ENCODE data around the gene EXOC3. TPM values are rescaled to one million over a fixed set of nuclear protein-coding genes. Genes with fewer than 3 reads are reported as not detected.

EXOC3 gene
- total RNA-seq, 1 experiment from 2014 or later = 55.0 TPM

GRCh38 chr5:429453-430188 lies 13.4 kb upstream of the EXOC3 start:
- DNase-seq (ENCODE audit: low read depth, low spot score) (no peak), ATAC-seq (no peak)
- POLR2A ChIA-PET = no interaction called here
- Histone ChIP-seq H3K36me3 (ENCODE audit: control insufficient read depth, insufficient read depth, low read length) (no peaks in the 10 kb centered on the region), H3K4me3 (ENCODE audit: low read depth in 2 of 2, low read length in 2 of 2) (no peak overlapping the region), H3K9me3 (ENCODE audit: control insufficient read depth, insufficient read depth, low read depth, low read length) (no peaks in the 10 kb centered on the region), H3K27me3 (ENCODE audit: control insufficient read depth, insufficient read depth, low read length) (no peaks in the 10 kb centered on the region), H3K27ac (ENCODE audit: low read length) (no peak overlapping the region), H3K4me1 (ENCODE audit: control insufficient read depth, insufficient read depth, low read length) (no peaks in the 10 kb centered on the region)
- intact Hi-C loops (cut with micrococcal nuclease; ENCODE audit: unreplicated experiment) = loop anchor here (5.0 kb wide), 1 partner anchor 112 kb away; no protein-coding TSS in a partner anchor
- in situ Hi-C loops (cut with HindIII; ENCODE audit: low pct_unique_long_range_greater_than_20kb, low sequenced_read_pairs) = no loop called here
- CTCF ChIA-PET = no interaction called here
- TF ChIP-seq CTCF (IDR thresholded peaks at IDR 0.05) = no peak
- TF ChIP-seq SIN3A (IDR thresholded peaks at IDR 0.05; ENCODE audit: borderline replicate concordance, insufficient read depth, low read depth, low read length) = no peak
- TF ChIP-seq POLR2AphosphoS5 (IDR thresholded peaks at IDR 0.05; ENCODE audit: low read depth, low read length) = no peak
- TF ChIP-seq TCF7L2 (IDR thresholded peaks at IDR 0.05; ENCODE audit: low read depth, low read length) = no peak
- TF ChIP-seq REST (IDR thresholded peaks at IDR 0.05; ENCODE audit: insufficient read depth in 1 of 2, low read depth in 2 of 2, low read length in 1 of 2) = no peak
- BruUV-seq (replicated peaks) = no TSS peak

GRCh38 chr5:430214-430925 lies 12.6 kb upstream of the EXOC3 start:
- no peaks in the 10 kb centered on the region for H3K9me3 ChIP-seq (ENCODE audit: control insufficient read depth, insufficient read depth, low read depth, low read length)
- DNase-seq (ENCODE audit: low read depth, low spot score) (no peak), ATAC-seq (no peak)
- no peaks in the 10 kb centered on the region for H3K4me1 ChIP-seq (ENCODE audit: control insufficient read depth, insufficient read depth, low read length)
- CTCF ChIA-PET = interaction anchor here (1.1 kb wide), 1 partner anchor 113 kb away, joined by 12 read pairs; no protein-coding TSS in a partner anchor
- intact Hi-C loops (cut with micrococcal nuclease; ENCODE audit: unreplicated experiment) (loop anchor here (5.0 kb wide), 1 partner anchor 113 kb away; no protein-coding TSS in a partner anchor), in situ Hi-C loops (cut with HindIII; ENCODE audit: low pct_unique_long_range_greater_than_20kb, low sequenced_read_pairs) (no loop called here)
- POLR2A ChIA-PET = interaction anchor here (0.6 kb wide), 1 partner anchor 82 kb away, joined by 11 read pairs; no protein-coding TSS in a partner anchor
- no peaks in the 10 kb centered on the region for H3K27me3 ChIP-seq (ENCODE audit: control insufficient read depth, insufficient read depth, low read length)
- H3K4me3 ChIP-seq (ENCODE audit: low read depth in 2 of 2, low read length in 2 of 2) = no peak overlapping the region
- H3K36me3 ChIP-seq (ENCODE audit: control insufficient read depth, insufficient read depth, low read length) = no peaks in the 10 kb centered on the region
- TF ChIP-seq CTCF (IDR thresholded peaks at IDR 0.05) = no peak
- no peak for TF ChIP-seq SIN3A (IDR thresholded peaks at IDR 0.05; ENCODE audit: borderline replicate concordance, insufficient read depth, low read depth, low read length)
- TF ChIP-seq POLR2AphosphoS5 (IDR thresholded peaks at IDR 0.05; ENCODE audit: low read depth, low read length) = no peak
- TF ChIP-seq TCF7L2 (IDR thresholded peaks at IDR 0.05; ENCODE audit: low read depth, low read length) = no peak
- H3K27ac ChIP-seq (ENCODE audit: low read length) = no peak overlapping the region
- BruUV-seq (replicated peaks) = no TSS peak
